Natural killer cell treated with Interleukin-12 subunit alpha and Interleukin-12 subunit beta and Interleukin-15 and Interleukin-18, amount 100 ng/mL, for 72 hours (primary cell): ENCODE results near the gene WFDC9. TPM values are rescaled to one million over a fixed set of nuclear protein-coding genes. Genes with fewer than 3 reads are reported as not detected.
"Not testable (repeated sequence)": the region's sequence is repeated elsewhere in the genome, so short reads cannot be mapped to it uniquely, and the experiment has no call there.

ENCODE experiments used
- ATAC-seq, 2 donors: fragments of 150-1000 bp; cut with Tn5 transposase in 1 of 2; sonication (Bioruptor Pico), chemical (Tn5 transposase) in 1 of 2; 2 replicates each; pipeline ENCODE4 v1.10.0; 2021
- DNase-seq: peaks from one replicate; pipeline ENCODE4 v3.0.0; 2022; ENCODE audit warnings: low spot score
- H3K27ac Mint-ChIP-seq, 2 donors: 1 replicate in 1 of 2; 2 replicates in 1 of 2; pipeline ENCODE4 v1.8.0; 2022; ENCODE audit warnings: mixed read lengths in 2 of 2, mild to moderate bottlenecking in 1 of 2, moderate library complexity in 1 of 2
- H3K27me3 Mint-ChIP-seq, 2 donors: 1 replicate in 1 of 2; 2 replicates in 1 of 2; pipeline ENCODE4 v1.8.0; 2022; ENCODE audit warnings: mixed read lengths in 2 of 2
- H3K36me3 Mint-ChIP-seq: one replicate; pipeline ENCODE4 v1.8.0; 2022; ENCODE audit warnings: mixed read lengths
- H3K4me1 Mint-ChIP-seq, 2 donors: 1 replicate in 1 of 2; 2 replicates in 1 of 2; pipeline ENCODE4 v1.8.0; 2022; ENCODE audit warnings: low read depth in 2 of 2, mixed read lengths in 2 of 2, mild to moderate bottlenecking in 1 of 2
- H3K4me3 Mint-ChIP-seq: one replicate; pipeline ENCODE4 v1.8.0; 2022; ENCODE audit warnings: mixed read lengths
- H3K9me3 Mint-ChIP-seq: 2 replicates; pipeline ENCODE4 v1.8.0; 2022; ENCODE audit warnings: mixed read lengths
- total RNA-seq, 2 donors: library from RNA; stranded (reverse); gene quantifications; one replicate each; pipeline ENCODE4 v1.2.3, GENCODE V29; 2022

The WFDC9 gene
- total RNA-seq, 2 donors from 2014 or later, result not detected

DNA sequence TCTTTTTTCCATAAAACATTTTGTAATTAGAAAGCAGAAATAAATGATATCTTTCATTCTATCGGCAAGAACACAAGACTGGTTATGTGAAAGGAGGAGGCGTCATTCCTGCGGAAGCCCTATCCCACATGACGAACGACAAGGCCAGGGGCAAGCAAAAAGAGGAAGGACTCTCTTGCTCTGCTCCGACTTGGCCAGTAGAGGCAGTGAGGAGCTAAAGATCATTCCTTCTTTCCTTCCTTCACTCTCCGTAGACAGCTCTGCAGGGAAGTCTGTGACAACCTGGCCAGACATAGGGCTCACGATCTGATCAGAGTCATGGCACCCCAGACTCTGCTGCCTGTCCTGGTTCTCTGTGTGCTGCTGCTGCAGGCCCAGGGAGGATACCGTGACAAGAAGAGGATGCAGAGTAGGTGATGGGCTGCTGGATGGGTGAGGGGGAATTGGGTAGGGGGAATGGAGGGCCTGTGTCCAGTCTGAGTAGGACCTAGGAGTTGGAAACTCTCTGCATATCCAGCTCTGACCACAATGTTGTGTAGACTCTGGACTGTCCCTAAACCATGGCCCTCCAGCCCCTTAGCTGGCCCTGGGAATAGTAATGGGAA, 1.5 kb downstream of the WFDC9 start, which contains the start of gene WFDC10A:
Gene WFDC10A (plus strand): TSS at position 244 of the 605 bp plus-strand sequence. CDS start 75 bp downstream, at position 319.
- Mint-ChIP-seq H3K36me3 (no peaks in the 10 kb centered on the region), H3K27me3 (peaks cover 26 to 64% of the 10 kb centered on the region in 2 donors), H3K27ac (no peak within 1 kb of the TSS), H3K4me3 (no peak within 1 kb of the TSS), H3K9me3 (no peaks in the 10 kb centered on the region), H3K4me1 (no peaks in the 10 kb centered on the region)
- peak; percentile 64 to 69 for ATAC-seq
- DNase-seq, result peak; percentile 61

DNA sequence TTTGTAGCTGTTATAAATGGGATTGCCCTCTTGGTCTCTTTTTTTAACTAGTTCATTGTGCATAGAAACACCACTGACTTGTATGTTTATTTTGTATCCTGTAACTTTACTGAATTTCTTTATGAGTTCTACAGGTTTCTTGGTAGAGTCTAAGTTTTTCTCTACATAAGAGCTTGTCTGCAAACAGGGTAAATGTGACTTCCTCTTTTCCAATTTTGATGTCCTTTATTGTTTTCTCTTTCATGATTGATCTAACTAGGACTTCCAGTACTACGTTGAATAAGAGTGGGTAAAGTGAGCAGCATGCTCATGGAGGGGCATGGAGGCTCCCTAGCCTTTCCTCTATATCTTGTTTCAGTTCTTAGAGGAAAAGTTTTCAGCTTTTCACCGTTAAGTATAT, 4.5 kb downstream of the WFDC9 start:
- Mint-ChIP-seq H3K27me3 (peaks cover 27 to 53% of the 10 kb centered on the region in 2 donors), H3K9me3 (no peaks in the 10 kb centered on the region), H3K27ac (no peak overlapping the region), H3K36me3 (no peaks in the 10 kb centered on the region), H3K4me1 (no peaks in the 10 kb centered on the region), H3K4me3 (no peak overlapping the region)
- no peak for DNase-seq
- ATAC-seq, result no peak

DNA sequence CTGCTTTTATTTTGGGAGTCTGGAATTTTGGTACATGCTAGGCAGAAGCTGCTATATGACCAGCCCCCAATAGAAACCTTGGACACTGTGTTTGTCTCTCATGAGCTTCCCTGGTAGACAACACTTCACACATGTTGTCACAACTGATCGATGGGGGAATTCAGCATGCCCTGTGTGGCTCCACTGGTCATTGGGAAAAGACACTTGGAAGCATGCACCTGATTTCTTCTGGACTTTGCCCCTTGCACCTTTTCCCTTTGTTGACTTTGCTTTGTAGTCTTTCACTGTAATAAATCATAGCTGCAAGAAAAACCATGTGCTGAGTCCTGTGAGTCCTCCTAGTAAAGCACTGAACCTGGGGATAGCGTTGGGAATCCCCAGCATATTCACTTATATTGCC, 9.5 kb downstream of the WFDC9 start:
- H3K9me3 Mint-ChIP-seq, result no peaks in the 10 kb centered on the region
- ATAC-seq (no peak), DNase-seq (no peak)
- H3K27ac Mint-ChIP-seq, result no peak overlapping the region
- no peaks in the 10 kb centered on the region for H3K4me1 Mint-ChIP-seq
- H3K36me3 Mint-ChIP-seq, result peaks cover 5% of the 10 kb centered on the region
- H3K4me3 Mint-ChIP-seq, result no peak overlapping the region
- peaks cover 32 to 36% of the 10 kb centered on the region in 2 donors for H3K27me3 Mint-ChIP-seq

DNA sequence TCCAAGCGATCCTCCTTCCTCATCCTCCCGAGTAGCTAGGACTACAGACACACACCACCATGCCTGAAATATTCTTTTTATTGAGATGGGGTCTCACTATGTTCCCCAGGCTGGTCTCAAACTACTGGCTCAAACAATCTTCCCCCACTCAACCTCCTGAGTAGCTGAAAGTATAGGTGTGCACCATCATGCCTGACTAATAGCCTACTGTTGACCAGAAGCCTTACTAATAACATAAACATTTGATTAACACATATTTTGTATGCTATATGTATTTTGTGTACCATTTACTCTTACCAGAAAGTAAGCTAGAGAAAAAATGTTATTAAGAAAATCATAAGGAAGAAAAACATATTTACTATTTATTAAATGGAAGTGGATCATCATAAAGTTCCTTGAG, 13.5 kb downstream of the WFDC9 start:
- Mint-ChIP-seq H3K36me3 (peaks cover 5% of the 10 kb centered on the region), H3K27me3 (peaks cover 21 to 31% of the 10 kb centered on the region in 2 donors), H3K9me3 (no peaks in the 10 kb centered on the region), H3K4me1 (no peaks in the 10 kb centered on the region), H3K27ac (no peak overlapping the region), H3K4me3 (no peak overlapping the region)
- ATAC-seq, result no peak
- no peak for DNase-seq

DNA sequence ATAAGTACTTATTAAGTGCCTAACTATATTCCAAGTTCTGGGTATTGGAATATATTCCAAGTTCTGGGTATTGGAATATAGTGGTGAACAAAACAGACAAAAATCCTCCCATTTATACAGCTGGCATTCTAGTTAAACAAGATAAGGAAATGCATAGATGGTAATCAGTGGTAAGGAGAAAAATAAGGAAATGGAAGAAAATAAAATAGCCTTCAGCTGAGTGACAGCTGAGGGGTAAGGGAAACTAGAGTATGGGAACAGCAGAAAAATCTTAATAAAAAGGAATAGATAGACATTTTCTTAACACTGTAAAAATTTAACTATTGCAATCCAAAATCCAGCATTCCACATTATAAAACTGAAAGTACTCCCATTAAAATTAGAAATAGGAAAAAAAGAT, 18.8 kb downstream of the WFDC9 start:
- no peak for ATAC-seq
- Mint-ChIP-seq H3K27ac (no peak overlapping the region), H3K36me3 (peaks cover 6% of the 10 kb centered on the region), H3K4me1 (no peaks in the 10 kb centered on the region), H3K27me3 (peaks cover 20 to 28% of the 10 kb centered on the region in 2 donors), H3K4me3 (no peak overlapping the region), H3K9me3 (peaks cover 4% of the 10 kb centered on the region)
- DNase-seq, result no peak

DNA sequence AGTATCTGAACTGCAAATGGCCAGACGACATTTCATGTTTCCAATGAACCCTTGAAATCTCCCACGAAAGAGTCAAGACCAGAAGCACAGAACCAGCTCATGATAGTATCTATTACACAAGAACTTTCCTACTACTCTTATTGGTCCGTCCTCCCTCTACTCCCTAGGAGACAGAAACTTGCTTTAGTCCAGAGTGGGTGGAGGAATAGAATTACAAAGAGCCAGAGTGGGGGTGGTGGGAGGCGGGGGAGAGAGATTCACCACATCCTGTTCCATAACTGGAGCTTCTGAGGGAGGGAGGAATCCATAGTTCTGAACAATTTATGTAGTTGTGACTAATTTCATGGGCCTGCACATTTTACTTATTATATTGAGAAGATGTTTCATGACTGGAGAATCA, 20.0 kb downstream of the WFDC9 start:
- Mint-ChIP-seq H3K4me3 (no peak overlapping the region), H3K9me3 (peaks cover 4% of the 10 kb centered on the region), H3K36me3 (peaks cover 12% of the 10 kb centered on the region), H3K27ac (no peak overlapping the region), H3K27me3 (peaks cover 19 to 27% of the 10 kb centered on the region in 2 donors), H3K4me1 (no peaks in the 10 kb centered on the region)
- DNase-seq, result no peak
- ATAC-seq, result peak in 1 of 2 donors; percentile 49

DNA sequence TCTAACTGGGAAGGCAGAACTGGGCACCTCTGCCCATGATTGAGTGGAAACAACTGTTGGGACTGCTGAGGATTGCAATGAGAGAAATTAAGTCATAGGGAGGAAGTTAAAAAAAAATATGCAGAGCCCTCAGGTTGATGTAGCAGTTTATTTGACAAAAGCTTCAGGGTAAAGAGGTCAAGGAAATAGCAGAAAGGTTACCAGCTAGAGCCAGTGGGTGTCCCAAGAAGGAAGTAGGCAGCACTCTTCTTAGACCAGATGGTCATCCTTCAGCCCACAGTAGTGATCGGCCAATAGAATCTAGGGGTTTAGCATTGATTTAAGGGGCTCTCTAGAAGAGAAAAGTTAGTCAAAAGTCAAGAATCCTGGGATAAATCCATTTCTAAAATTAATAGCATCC, 23.3 kb downstream of the WFDC9 start:
- ATAC-seq (no peak), DNase-seq (no peak)
- no peaks in the 10 kb centered on the region for H3K4me1 Mint-ChIP-seq
- H3K4me3 Mint-ChIP-seq, result no peak overlapping the region
- H3K9me3 Mint-ChIP-seq, result peaks cover 4% of the 10 kb centered on the region
- H3K27ac Mint-ChIP-seq, result no peak overlapping the region
- peaks cover 13% of the 10 kb centered on the region for H3K36me3 Mint-ChIP-seq
- peaks cover 23 to 35% of the 10 kb centered on the region in 2 donors for H3K27me3 Mint-ChIP-seq

DNA sequence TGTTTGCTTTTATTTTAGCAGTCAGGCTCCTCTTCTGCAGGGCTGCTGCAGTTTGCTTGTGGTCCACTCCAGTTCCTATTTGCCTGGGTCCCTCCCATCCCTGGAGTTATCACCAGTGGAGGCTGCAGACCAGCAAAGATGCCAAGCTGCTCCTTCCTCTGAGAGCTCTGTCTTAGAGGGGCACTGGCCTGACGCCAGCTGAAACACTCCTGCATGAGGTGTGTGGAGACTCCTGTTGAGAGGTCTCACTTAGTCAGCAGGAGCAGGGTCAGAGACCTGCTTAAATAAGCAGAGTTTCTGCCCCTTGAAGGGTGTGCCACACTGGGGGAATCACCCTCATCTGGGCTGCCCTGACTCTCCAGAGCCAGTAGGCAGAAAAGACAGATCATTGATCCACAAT, 35.8 kb downstream of the WFDC9 start:
- ATAC-seq (peak in 1 of 2 donors; percentile 17), DNase-seq (no peak)
- H3K4me3 Mint-ChIP-seq, result no peak overlapping the region
- no peak overlapping the region for H3K27ac Mint-ChIP-seq
- H3K9me3 Mint-ChIP-seq, result no peaks in the 10 kb centered on the region
- no peaks in the 10 kb centered on the region for H3K36me3 Mint-ChIP-seq
- peaks cover 23 to 62% of the 10 kb centered on the region in 2 donors for H3K27me3 Mint-ChIP-seq
- H3K4me1 Mint-ChIP-seq, result no peaks in the 10 kb centered on the region

DNA sequence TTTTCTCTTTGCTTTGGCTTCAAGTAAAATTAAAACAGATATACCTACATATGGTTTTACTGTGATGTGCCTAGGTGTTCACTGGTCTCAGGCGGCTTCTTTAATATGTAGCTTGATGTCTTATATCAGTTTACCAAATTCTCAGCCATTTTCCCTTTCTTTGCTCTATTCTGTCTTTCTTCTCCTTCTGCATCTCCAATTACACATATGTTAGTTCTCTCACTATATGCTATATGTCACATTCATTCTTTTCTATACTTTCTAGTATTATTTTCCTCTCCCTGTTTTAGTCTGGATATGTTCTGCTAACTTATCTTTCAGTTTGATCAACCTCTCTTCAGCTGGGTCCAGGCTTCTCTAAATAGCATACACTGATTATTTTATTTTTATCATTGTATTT, 37.6 kb downstream of the WFDC9 start:
- Mint-ChIP-seq H3K27me3 (peaks cover 26 to 61% of the 10 kb centered on the region in 2 donors), H3K4me1 (no peaks in the 10 kb centered on the region), H3K36me3 (no peaks in the 10 kb centered on the region), H3K27ac (no peak overlapping the region), H3K9me3 (no peaks in the 10 kb centered on the region), H3K4me3 (no peak overlapping the region)
- no peak for ATAC-seq
- DNase-seq, result no peak

DNA sequence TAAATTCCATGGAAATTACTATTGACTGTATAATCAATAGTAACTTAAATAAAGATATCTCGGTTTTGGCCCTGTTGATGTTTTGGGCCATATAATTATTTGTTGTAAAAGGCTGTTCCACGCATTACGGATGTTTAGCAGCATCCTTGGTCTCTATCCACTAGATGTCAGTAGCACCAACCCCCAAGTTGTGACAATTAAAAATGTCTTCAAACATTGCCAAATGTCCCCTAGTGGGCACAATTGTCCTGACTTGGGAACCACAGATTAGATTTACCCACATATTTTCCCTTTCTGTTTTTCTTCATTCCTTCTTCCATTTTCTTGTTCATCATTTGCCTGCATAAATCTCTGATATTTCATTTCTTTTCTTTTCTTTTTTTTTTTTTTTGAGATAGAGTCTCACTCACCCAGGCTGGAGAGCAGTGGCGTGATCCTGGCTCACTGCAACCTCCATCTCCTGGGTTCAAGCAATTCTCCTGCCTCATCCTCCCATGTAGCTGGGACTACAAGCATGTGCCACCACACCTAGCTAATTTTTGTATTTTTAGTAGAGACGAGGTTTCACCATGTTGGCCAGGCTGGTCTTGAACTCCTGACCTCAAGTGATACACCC, 38.4 kb downstream of the WFDC9 start:
- DNase-seq (no peak), ATAC-seq (no peak)
- Mint-ChIP-seq H3K4me1 (no peaks in the 10 kb centered on the region), H3K9me3 (no peaks in the 10 kb centered on the region), H3K4me3 (no peak overlapping the region), H3K27ac (no peak overlapping the region), H3K36me3 (no peaks in the 10 kb centered on the region), H3K27me3 (peaks cover 23 to 53% of the 10 kb centered on the region in 2 donors)

DNA sequence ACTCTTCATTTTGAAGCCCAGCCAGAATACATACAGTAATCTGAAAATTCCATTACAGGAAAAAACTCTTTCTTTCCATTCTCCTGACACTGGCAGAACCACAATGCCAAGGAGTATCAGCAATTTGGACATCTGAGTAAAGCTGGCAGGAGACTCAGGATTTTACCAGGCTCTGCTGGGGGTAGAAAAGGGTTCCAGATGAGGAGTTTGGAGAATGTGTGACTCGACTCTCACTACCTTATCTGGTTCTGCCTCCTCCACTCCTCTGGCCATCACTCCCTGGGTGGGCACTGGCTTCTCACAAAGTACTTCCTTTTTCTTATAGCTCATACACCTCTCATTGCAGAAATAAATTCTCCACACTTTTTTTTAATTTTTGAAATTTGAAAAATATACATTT, 41.4 kb downstream of the WFDC9 start:
- Mint-ChIP-seq H3K4me3 (no peak overlapping the region), H3K27me3 (peaks cover 15 to 40% of the 10 kb centered on the region in 2 donors), H3K9me3 (no peaks in the 10 kb centered on the region), H3K4me1 (no peaks in the 10 kb centered on the region), H3K36me3 (no peaks in the 10 kb centered on the region), H3K27ac (no peak overlapping the region)
- no peak for ATAC-seq
- DNase-seq, result no peak

DNA sequence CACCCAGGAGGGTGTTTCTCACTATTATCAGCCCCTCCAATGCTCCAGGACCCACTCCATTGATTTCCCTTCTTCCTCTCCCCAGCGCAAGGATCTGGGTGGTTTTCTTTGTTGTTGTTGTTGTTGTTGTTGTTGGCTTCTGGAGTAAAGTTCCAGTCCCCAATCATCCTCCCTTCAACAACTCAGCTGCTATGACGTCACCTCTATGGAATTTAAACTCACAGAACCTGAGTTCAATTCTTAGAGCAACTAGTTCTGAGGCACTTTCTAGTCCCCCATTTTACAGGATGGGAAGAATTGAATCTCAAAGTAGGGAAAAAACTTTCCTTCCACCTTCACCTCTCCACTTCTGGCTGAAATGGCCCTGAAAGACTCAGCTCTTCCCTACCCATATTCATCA, 42.3 kb downstream of the WFDC9 start:
- Mint-ChIP-seq H3K4me1 (no peaks in the 10 kb centered on the region), H3K27me3 (peaks cover 9 to 32% of the 10 kb centered on the region in 2 donors), H3K36me3 (no peaks in the 10 kb centered on the region), H3K27ac (no peak overlapping the region), H3K4me3 (no peak overlapping the region), H3K9me3 (no peaks in the 10 kb centered on the region)
- no peak for ATAC-seq
- no peak for DNase-seq

DNA sequence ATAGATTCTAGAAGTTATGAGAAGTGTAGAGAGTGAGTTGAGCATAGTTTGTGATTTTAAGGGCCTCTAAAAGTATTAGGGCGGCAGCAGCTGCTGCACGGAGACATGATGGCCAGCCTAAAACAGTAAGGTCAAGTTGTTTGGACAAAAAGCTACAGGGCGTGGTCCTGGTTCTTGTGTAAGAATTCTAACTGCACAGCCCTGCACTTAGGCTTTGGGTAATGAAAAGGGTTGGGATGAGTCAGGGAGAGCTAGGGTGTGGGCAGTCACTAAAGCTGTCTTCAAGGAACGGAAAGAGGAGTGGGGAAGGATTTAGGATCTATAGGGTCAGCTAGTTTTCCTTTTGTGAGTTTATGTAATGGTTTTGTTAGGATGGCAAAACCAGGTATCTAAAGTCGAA, 45.1 kb downstream of the WFDC9 start:
- DNase-seq, H3K9me3 Mint-ChIP-seq, H3K36me3 Mint-ChIP-seq, H3K4me1 Mint-ChIP-seq, H3K27ac Mint-ChIP-seq, ATAC-seq, H3K4me3 Mint-ChIP-seq: not testable (repeated sequence)
- H3K27me3 Mint-ChIP-seq, result peaks cover 8 to 14% of the 10 kb centered on the region in 2 donors

DNA sequence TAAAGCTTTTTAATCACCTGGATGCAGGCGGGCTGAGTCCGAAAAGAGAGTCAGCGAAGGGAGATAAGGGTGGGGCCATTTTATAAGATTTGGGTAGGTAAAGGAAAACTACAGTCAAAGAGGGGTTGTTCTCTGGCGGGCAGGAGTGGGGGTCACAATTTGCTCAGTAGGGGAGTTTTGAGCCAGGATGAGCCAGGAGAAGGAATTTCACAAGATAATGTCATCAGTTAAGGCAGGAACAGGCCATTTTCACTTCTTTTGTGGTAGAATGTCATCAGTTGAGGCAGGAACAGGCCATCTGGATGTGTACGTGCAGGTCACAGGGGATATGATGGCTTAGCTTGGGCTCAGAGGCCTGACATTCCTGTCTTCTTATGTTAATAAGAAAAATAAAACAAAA, 46.8 kb downstream of the WFDC9 start:
- H3K36me3 Mint-ChIP-seq, H3K27ac Mint-ChIP-seq, H3K9me3 Mint-ChIP-seq, DNase-seq, ATAC-seq, H3K4me3 Mint-ChIP-seq, H3K4me1 Mint-ChIP-seq: not testable (repeated sequence)
- peaks cover 14 to 28% of the 10 kb centered on the region in 2 donors for H3K27me3 Mint-ChIP-seq
